GM03348 (cell line): ENCODE data around the gene PDZD4.

Experiments used
- DNase-seq: peaks from one replicate; pipeline ENCODE4 v3.0.0; 2012; ENCODE audit warnings: low spot score

PDZD4 gene

DNA sequence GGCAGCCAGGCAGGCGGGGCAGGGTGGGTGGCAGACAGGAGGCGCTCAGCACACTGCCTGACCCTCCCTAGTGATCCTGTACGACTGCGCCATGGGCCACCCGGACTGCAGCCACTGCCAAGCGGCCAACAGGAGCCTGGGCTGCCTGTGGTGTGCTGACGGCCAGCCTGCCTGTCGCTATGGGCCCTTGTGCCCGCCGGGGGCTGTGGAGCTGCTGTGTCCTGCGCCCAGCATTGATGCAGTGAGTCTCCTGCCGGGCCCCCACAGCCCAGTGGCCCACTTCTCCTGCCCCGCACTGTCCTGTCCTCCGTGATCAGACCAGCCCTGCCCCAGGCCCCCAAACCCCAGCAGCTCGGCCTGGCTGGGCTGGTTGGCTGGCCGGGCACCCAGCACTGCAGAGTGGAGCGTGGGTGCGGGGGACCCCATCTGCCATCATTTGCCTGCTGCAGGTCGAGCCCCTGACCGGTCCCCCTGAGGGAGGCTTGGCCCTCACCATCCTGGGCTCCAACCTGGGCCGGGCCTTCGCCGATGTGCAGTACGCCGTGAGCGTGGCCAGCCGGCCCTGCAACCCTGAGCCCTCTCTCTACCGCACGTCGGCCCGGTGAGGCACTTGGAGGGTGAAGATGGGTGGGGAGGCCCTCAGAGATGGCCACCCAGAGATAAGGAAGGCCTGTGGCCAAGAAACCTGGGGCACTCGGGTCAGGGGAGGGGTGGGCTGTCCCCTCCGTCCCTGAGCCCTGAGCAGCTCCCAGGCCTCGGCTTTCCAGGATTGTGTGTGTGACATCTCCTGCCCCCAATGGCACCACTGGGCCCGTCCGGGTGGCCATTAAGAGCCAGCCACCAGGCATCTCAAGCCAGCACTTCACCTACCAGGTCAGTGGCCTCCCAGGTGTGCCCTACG is 58.7 kb downstream of the PDZD4 start:
- DNase-seq = no peak

DNA sequence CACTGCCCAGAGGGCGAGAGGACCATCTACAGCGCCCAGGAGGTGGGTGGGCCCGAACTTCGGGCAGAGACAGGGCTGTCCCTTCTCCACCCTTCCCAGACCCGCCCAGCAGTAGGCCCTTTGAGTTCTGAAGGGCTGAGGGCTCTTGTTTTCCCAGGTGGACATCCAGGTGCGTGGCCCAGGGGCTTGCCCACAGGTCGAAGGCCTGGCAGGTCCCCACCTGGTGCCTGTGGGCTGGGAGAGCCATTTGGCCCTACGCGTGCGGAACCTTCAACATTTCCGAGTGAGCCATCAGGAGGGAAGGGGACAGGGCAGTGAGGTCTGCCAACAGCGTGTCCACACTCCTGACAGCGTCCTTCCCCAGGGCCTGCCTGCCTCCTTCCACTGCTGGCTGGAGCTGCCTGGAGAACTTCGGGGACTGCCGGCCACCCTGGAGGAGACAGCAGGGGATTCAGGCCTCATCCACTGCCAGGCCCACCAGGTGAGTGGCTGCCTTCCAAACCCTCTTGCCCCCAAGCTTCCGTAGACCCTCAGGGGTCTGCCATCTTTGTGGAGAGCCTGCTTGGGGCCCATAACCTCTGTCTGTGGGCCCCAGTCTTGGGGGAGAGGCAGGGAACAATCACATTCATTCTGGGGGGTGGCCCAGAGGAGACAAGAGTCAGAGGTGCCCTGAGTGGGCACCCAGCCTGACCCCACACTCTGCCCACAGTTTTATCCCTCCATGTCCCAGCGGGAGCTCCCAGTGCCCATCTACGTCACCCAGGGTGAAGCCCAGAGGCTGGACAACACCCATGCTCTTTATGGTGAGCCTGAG is 59.5 kb downstream of the PDZD4 start:
- DNase-seq = no peak

DNA sequence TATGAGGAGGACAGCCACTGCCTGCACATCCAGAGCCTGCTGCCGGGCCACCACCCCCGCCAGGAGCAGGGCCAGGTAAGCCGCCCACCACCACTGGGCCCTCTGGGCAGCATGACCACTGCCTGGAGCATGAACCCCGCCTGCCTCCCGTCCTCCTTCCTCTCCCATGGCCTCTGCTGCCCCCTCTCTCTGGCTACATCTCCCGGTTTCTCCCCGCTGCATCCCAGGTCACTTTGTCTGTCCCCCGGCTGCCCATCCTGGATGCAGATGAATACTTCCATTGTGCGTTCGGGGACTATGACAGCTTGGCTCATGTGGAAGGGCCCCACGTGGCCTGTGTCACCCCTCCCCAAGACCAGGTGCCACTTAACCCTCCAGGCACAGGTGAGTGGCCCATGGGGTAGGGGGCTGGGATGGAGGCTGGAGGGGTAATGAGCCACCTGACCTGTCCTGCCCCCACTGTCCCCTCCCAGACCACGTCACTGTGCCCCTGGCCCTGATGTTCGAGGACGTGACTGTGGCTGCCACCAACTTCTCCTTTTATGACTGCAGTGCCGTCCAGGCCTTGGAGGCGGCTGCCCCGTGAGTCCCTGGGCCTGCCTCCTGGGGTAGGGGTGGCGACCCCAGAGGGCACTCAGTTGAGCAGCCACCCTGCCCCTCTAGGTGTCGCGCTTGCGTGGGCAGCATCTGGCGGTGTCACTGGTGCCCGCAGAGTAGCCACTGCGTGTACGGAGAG is 60.3 kb downstream of the PDZD4 start:
- no peak for DNase-seq

DNA sequence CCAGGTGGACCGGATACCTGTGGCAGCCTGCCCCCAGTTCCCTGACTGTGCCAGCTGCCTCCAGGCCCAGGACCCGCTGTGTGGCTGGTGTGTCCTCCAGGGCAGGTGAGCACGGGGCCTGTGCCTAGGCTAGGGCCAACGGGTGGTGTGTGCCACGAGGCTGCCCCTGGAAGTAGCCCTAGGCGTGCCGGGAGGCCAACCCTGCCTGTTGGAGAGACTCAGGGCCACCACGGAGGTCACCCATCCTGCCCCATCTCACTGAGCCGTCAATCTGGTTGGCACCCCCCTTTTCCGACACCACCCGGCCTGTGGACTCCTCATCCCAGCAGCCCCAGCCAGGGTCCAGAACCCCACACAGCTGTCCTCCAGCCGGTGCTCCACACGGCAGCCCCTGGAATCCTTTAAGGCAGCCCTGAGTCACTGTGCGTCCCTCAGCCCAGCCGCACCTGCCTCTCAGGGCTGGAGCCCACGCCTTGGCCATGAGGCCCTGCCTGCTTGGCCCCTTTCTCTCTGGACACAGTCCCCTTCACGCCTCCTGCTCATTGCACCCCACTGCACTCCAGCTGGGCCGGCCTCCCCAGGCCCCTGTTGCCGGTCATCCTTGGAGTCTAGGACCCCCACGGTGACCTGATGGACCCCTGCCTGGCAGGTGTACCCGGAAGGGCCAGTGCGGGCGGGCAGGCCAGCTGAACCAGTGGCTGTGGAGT is 61.0 kb downstream of the PDZD4 start:
- DNase-seq = no peak

DNA sequence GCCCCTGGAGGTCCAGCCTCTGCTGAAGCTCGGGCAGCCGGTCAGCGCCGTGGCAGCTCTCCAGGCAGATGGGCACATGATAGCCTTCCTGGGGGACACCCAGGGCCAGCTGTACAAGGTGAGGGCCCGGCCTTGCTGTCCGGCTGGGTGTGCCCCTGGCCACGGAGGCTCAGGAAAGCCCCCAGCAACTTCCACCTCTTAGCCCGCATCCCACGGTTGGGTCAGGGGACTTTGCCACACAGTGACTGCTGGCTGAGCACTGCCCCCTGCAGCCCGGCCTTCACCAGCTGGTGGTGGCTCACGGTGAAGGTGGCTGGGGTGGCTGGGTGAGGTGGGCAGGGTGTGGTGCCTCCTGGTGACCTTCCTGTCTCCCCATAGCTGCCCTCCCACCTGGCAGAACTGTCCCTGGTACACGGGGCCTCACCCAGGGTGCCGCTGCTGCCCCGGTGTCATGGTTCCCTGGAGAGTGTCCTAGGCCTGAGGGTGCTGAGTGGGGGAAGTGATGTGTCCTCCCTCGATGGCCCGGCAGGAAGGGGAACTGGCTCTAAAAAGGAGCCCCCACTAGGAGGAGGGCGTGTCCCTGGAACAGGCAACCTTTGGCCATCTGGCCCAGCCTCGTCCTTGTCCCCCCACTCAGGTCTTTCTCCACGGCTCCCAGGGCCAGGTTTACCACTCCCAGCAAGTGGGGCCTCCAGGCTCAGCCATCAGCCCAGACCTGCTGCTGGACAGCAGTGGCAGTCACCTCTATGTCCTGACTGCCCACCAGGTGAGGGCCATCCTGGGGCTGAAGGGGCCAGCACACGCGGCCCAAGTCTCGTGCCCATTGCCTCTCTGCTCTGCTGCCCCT is 61.8 kb downstream of the PDZD4 start:
- DNase-seq = no peak

DNA sequence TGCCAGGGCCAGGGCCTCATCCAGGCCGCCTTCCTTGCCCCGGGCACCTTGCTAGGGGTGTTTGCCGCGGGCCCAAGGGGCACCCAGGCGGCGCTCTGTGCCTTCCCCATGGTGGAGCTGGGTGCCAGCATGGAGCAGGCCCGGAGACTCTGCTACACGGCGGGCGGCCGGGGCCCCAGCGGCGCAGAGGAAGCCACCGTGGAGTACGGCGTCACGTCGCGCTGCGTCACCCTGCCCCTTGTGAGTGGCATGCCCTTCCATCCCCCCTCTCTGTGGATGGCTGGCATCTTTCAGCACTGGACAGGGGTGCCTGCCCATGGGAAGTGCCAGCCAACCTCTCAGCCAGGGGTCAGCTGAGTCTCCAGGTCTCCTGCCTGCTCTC is 62.7 kb downstream of the PDZD4 start:
- no peak for DNase-seq

DNA sequence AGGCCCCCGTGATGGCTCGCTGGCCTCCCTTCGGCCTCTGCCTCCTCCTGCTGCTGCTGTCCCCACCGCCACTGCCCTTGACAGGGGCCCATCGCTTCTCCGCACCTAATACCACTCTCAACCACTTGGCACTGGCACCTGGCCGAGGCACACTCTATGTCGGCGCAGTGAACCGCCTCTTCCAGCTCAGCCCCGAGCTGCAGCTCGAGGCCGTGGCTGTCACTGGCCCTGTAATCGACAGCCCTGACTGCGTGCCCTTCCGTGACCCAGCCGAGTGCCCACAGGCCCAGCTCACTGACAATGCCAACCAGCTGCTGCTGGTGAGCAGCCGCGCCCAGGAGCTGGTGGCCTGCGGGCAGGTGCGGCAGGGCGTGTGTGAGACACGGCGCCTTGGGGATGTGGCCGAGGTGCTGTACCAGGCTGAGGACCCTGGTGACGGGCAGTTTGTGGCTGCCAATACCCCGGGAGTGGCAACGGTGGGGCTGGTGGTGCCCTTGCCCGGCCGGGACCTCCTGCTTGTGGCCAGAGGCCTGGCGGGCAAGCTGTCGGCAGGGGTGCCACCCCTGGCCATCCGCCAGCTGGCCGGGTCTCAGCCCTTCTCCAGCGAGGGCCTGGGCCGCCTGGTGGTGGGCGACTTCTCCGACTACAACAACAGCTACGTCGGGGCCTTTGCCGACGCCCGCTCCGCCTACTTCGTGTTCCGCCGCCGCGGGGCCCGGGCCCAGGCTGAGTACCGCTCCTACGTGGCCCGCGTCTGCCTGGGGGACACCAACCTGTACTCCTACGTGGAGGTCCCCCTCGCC is 63.3 kb downstream of the PDZD4 start:
- DNase-seq = no peak

DNA sequence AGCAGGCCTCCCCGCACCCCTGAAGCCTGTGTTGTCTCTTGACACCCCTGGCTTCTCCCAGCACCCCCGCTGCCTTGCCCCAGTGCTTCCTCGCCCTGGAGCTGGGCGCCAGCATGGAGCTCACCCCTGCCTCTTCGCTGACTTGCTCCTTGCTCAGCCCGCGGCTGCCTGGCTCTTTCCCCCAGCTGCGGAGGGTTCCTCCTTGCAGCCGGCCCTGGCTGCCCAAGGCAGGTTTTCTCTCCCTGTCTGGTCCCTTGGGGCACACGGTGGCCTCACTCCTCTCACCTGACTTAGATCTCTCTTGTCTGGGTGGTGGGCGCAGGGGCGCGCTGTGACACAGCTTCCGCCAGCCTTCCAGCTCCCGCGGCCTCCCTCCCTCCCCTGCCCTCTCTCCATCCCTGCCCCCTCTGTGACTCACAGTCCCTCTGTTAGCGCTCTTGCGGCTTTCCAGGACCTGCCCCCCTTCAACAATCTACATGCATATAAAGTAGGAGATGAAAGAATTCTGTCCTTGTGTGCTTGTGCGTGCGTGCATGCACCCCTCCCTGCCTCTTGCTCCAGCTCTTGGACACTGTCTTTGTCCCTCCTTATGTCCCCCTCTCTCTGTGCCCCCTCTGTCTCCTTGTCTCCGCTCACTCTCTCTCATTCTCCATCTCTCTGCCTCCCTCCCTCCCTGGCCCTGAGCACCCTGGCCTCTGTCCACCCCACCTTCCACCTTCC is 64.1 kb downstream of the PDZD4 start:
- DNase-seq = peak; percentile 83

DNA sequence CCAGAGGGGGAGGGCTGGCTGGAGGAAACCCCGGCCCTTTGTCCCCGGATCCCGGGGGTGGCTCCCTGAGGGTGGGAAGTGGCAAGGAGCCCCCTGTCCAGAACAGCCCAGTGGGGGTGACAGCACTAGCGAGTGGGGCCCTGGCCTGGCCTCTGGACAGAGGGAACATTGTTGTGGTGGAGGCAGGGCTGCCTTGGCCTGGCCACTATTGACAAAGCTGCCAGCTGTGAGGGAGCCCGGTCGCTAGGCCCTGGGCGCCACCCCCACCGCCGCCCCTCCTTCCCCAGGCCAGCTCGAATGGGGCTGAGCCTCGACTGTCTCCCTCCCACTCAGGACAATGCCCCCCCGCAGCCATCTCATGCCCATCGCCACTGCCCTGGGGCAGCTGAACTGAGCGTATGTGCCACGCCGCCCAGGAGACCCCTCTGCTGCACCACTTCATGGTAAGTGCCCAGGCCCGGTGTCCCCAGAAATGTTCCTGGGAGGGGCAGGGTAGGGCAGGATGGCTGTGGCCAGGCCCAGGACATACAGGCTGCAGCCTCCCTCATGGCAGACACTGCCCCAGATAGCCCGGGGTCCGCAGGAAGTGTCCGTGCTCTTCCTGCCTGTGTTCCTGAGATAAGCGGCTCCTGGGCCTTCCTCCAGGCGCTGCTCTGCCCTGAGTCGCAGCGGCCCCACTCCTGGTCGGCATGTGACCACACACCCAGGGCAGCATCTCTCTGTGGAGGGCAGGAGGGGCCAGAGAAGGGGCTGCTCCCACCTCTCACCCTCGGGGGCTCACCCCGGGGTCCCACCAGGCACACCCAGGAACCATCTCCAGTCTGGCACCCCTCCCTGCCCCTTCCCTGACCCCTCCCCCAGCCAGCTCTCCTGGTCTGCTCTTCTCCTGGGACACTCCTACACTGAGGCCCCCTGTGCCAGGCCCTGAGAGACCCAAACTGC is 64.9 kb downstream of the PDZD4 start:
- no peak for DNase-seq

DNA sequence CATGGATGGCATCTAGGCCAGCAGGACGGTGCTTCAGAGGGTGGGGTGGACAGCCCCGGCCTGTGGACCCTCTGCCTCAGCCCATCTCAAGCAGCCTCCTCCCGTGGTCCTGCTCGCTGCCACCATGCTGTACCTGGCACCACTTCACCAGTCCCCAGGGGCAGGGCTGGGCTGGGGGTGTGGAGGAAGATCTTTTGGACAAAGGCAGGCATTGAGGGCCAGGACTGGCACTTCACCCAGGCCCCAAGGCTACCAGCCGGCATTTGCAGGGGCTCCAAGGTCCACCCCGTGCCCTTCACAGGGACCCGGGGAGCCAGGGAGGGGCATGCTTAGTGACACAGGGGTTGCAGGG is 65.6 kb downstream of the PDZD4 start:
- no peak for DNase-seq

DNA sequence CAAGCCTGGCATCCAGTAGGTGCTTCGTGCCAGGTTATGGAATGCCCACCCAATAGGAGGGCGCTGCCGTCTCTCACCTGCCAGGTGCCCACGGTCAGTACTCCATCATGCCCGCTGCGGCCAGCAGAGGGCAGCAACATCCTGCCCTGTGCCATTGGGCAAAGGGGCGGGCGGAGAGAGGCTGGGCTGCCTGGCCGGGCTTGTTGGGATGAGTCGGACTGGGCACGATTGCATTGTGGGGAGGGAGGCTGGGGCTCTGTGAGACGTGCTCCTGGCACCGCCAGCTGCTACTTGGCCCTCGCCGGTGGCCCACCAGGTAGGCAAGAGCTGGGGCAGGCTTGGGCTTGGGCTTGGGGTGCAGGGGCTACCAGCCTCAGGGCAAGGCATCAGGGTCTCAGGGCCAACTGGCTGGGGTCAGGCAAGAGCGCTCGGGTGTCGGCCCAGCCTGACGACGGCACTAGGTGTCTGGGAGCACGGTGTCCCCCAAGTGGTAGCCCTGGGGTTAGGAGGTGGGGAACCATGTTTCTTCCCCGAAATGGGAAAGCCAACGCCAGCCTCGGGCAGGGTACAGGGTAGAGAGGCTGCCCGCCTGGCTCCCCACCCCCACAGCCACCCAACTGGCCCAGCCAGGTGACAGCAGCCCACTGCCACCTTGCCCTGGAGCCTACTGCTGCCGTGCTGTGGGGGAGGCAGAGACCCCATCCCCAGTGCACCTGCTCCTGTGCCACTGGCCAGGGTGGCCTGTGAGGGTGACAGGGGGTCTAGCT is 66.2 kb downstream of the PDZD4 start, which contains the start of gene PLXNB3:
PLXNB3 (plus strand) TSS at position 261 of the 767 bp plus-strand sequence. CDS start 1,287 bp downstream, outside the sequence.
- peak; percentile 92 for DNase-seq

DNA sequence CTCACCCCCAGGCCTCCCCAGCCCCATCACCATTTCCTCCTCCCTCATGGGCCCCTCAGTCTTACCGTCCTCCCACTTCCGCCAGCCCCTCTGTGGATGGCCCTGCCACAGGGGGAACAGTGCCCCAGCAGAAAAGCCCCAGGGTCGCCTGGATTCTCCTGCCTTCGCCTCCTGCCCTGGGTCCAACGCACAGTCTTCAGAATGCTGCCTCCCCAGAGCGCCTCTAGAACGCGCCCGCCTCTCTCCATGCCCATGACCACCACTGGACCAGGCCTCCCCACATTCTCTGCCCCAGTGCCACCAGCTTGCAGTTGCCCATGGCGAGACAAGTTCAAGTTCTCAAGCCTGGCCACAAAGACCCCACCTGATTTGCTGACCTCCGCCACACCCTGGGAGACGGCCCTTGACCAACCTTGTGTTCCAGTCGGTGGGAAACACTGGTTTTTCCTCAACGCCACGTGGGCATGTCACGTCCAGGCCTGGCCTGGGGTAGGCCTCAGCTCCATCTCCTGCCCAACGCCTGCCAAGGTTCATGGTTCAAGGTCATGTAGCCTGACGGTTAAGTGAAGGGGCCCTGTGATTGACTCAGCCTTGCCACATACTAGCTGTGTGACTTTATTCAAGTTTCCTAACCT is 66.9 kb downstream of the PDZD4 start:
- no peak for DNase-seq

DNA sequence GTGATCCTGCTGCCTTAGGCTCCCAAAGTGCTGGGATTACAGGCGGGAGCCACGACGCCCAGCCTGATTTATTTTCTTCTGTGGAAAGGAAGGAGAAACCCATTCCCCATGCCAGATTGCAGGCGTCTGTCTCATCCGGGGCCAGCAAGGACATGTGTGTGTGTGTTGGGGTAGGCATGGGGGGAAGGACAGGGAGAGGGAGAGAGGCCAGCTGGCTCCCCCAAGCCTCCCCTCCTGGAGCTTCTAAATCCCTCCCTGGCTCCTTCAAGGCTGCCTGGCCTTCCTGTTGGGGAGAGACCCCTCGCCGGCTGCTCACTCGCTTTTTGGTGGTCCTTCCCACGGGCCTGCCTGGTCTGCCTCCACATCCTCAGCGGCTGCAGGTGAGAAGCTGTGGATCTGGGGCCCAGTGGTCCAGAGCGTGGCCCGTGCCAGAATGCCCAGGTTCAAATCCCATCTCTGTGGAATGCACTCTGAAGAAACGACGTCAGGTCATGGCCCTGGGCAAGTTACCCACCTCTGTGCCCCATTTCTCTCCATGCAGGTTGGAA is 67.6 kb downstream of the PDZD4 start:
- no peak for DNase-seq

DNA sequence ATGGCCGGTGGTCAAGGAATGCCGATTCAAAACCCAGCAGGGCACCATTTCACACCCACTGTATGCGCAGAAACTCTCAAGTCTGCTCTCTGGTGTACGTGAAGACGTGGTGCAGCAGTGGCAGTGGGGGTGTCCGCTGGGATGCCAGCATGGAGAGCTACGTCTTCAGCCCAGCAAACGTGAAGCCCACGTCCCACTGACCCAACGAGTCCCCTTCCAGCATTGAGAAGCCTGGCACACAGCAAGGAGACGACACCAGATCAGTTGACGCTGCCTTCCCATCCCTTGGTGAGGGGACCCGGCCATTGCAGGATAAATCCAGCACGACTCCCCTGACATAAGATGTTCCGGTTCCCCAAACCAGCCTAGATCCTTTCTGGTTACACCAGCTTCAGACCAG is 68.5 kb downstream of the PDZD4 start:
- DNase-seq = no peak

DNA sequence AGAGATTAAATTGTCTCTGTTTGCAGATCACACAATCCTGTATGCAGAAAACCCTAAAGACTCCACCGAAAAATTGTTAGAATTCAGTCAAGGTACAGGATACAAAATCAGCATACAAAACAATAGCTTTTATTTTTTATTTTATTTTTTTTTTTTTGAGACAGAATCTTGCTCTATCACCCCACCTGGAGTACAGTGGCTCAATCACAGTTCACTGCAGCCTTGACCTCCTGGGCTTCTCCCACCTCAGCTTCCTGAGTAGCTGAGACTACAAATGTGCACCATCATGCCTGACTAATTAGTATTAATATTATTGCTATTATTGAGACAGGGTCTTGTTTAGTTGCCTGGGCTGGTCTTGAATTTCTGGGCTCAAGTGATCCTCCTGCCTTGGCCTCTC is 75.2 kb downstream of the PDZD4 start:
- no peak for DNase-seq
